Measurements from ENCODE around the gene SYT17.

The SYT17 gene

GRCh38 chr16:19132898-19133297 is 35.1 kb upstream of the SYT17 start:
- DNase-seq (ENCODE audit: low read depth): no peak
- no peak overlapping the region for H3K4me3 ChIP-seq (replicated peaks; ENCODE audit: low read depth, low read length)
- TF ChIP-seq CTCF (IDR thresholded peaks at IDR 0.05; ENCODE audit: low read length, missing control alignments): no peak

GRCh38 chr16:19133600-19133999 is 34.4 kb upstream of the SYT17 start:
- no peak for TF ChIP-seq CTCF (IDR thresholded peaks at IDR 0.05; ENCODE audit: low read length, missing control alignments)
- DNase-seq (ENCODE audit: low read depth): no peak
- H3K4me3 ChIP-seq (replicated peaks; ENCODE audit: low read depth, low read length): no peak overlapping the region

GRCh38 chr16:19135201-19135842 is 32.7 kb upstream of the SYT17 start:
- no peak for DNase-seq (ENCODE audit: low read depth)
- H3K4me3 ChIP-seq (replicated peaks; ENCODE audit: low read depth, low read length): no peak overlapping the region
- no peak for TF ChIP-seq CTCF (IDR thresholded peaks at IDR 0.05; ENCODE audit: low read length, missing control alignments)

GRCh38 chr16:19135896-19136438 is 32.1 kb upstream of the SYT17 start:
- no peak for DNase-seq (ENCODE audit: low read depth)
- no peak for TF ChIP-seq CTCF (IDR thresholded peaks at IDR 0.05; ENCODE audit: low read length, missing control alignments)
- no peak overlapping the region for H3K4me3 ChIP-seq (replicated peaks; ENCODE audit: low read depth, low read length)

GRCh38 chr16:19136549-19137196 is 31.4 kb upstream of the SYT17 start:
- peak; percentile 14 for DNase-seq (ENCODE audit: low read depth)
- TF ChIP-seq CTCF (IDR thresholded peaks at IDR 0.05; ENCODE audit: low read length, missing control alignments): no peak
- no peak overlapping the region for H3K4me3 ChIP-seq (replicated peaks; ENCODE audit: low read depth, low read length)

- no peak overlapping the region for H3K4me3 ChIP-seq (replicated peaks; ENCODE audit: low read depth, low read length)
- TF ChIP-seq CTCF (IDR thresholded peaks at IDR 0.05; ENCODE audit: low read length, missing control alignments): no peak
- no peak for DNase-seq (ENCODE audit: low read depth)
These were observed 30.6 kb upstream of the SYT17 start for GRCh38 chr16:19137201-19138128.

All from fibroblast of pulmonary artery (primary cell).